Esophagus squamous epithelium (tissue), 5 donors: Measurements from ENCODE around the gene ZBTB21. TPM values are rescaled to one million over a fixed set of nuclear protein-coding genes. Genes with fewer than 3 reads are reported as not detected.
A peak's percentile ranks its signal among the peaks of the same experiment; 100 is the strongest.

Experiments
- DNase-seq: peaks from one replicate; lab custom pipeline; 2025; lab: John Stamatoyannopoulos, UW
- H3K27ac ChIP-seq, 4 donors: fragments of 200-600 bp; sonication (generic); one replicate each; pipeline ENCODE4 v1.5.1; 2016 to 2019; ENCODE audit warnings: mild to moderate bottlenecking in 1 of 4
- H3K27me3 ChIP-seq, 4 donors: fragments of 200-600 bp; sonication (generic); 1 replicate in 3 of 4; 2 replicates in 1 of 4; pipeline versions ENCODE4 v1.5.1 to v1.6.0; 2017 to 2021; ENCODE audit warnings: antibody characterized with exemption in 1 of 4
- H3K36me3 ChIP-seq, 3 donors: fragments of 200-600 bp; sonication (generic); one replicate each; pipeline ENCODE4 v1.5.1; 2016 to 2019
- H3K4me1 ChIP-seq, 3 donors: fragments of 200-600 bp; sonication (generic); one replicate each; pipeline ENCODE4 v1.5.1; 2017 to 2019
- H3K4me3 ChIP-seq, 4 donors: fragments of 200-600 bp; sonication (generic); 1 replicate in 3 of 4; 2 replicates in 1 of 4; pipeline ENCODE4 v1.5.1; 2016 to 2019; ENCODE audit warnings: mild to moderate bottlenecking in 2 of 4, moderate library complexity in 1 of 4
- H3K9me3 ChIP-seq, 3 donors: fragments of 200-600 bp; sonication (generic); one replicate each; pipeline ENCODE4 v1.5.1; 2016 to 2019
- CTCF ChIP-seq, 6 experiments: fragments of 450-650 bp in 4 of 6; fragments of 200-600 bp in 2 of 6; sonication (generic) in 2 of 6; IDR thresholded peaks; one replicate each; pipeline ENCODE4 v1.5.1; 2016 to 2019; ENCODE audit warnings: antibody characterized with exemption in 6 of 6, mild to moderate bottlenecking in 4 of 6, moderate library complexity in 4 of 6
- POLR2A ChIP-seq, 4 donors: fragments of 450-650 bp; IDR thresholded peaks; one replicate each; pipeline ENCODE4 v1.6.1; 2017; ENCODE audit warnings: antibody characterized with exemption in 4 of 4, mild to moderate bottlenecking in 4 of 4, moderate library complexity in 3 of 4
- WGBS, 2 donors: methylation state at CpG; one replicate each; pipeline ENCODE4 v1.1.5; 2018; 5-methylcytosine and 5-hydroxymethylcytosine counted together
- intact Hi-C: fragments of 100-400 bp; cut with DNase I; formaldehyde crosslinking; loops from one replicate; pipeline ENCODE4 v1.15.0; 2022
- total RNA-seq, 4 donors: library from RNA; depleted of rRNA; stranded (reverse); fragments of >200 nt; gene quantifications; one replicate each; pipeline ENCODE4 v1.1.0, GENCODE V29; 2016
- donor health status: DM: yes; HTN: yes; CAD: no.

The ZBTB21 gene
- total RNA-seq, 4 donors from 2014 or later, result 5.9 to 10.3 (median 7.8) TPM

- peak overlapping the region; percentile 95 to 99 (median 98) for H3K27ac ChIP-seq
- no peaks in the 10 kb centered on the region for H3K27me3 ChIP-seq
- no peaks in the 10 kb centered on the region for H3K9me3 ChIP-seq
- H3K4me1 ChIP-seq, result peaks cover 4 to 50% (median 16%) of the 10 kb centered on the region in 3 donors
- intact Hi-C loops, result no loop called here
- peak in 2 of 6 experiments; percentile 23 to 33 for TF ChIP-seq CTCF (IDR thresholded peaks at IDR 0.05)
- TF ChIP-seq POLR2A (IDR thresholded peaks at IDR 0.05), result no peak
- no peaks in the 10 kb centered on the region for H3K36me3 ChIP-seq
- DNase-seq, result no peak
- 1 to 2% methylated on average over 11 to 15 of the region's 86 CpGs for WGBS, 2 donors
- H3K4me3 ChIP-seq, result peak overlapping the region; percentile 71 to 99 (median 79)
Observed at GRCh38 chr21:42009018-42009830, 936 bp downstream of the ZBTB21 start.

GRCh38 chr21:42007356-42007940, 2.7 kb downstream of the ZBTB21 start:
- TF ChIP-seq CTCF (IDR thresholded peaks at IDR 0.05) (no peak), POLR2A (IDR thresholded peaks at IDR 0.05) (no peak)
- H3K4me3 ChIP-seq, result no peak overlapping the region
- no peaks in the 10 kb centered on the region for H3K9me3 ChIP-seq
- no peak overlapping the region for H3K27ac ChIP-seq
- H3K36me3 ChIP-seq, result no peaks in the 10 kb centered on the region
- H3K4me1 ChIP-seq, result peaks cover 4 to 50% (median 16%) of the 10 kb centered on the region in 3 donors
- intact Hi-C loops, result no loop called here
- no peak for DNase-seq
- 86 to 89% methylated on average over 6 of the region's 6 CpGs for WGBS, 2 donors
- no peaks in the 10 kb centered on the region for H3K27me3 ChIP-seq

- Histone ChIP-seq H3K4me1 (peaks cover 3 to 50% (median 11%) of the 10 kb centered on the region in 3 donors), H3K4me3 (no peak overlapping the region), H3K27me3 (no peaks in the 10 kb centered on the region), H3K36me3 (peaks cover 0 to 3% (median 0%) of the 10 kb centered on the region in 3 donors), H3K9me3 (no peaks in the 10 kb centered on the region), H3K27ac (no peak overlapping the region)
- WGBS, 2 donors, result 72 to 88% methylated on average over 1 of the region's 1 CpG
- TF ChIP-seq POLR2A (IDR thresholded peaks at IDR 0.05) (no peak), CTCF (IDR thresholded peaks at IDR 0.05) (no peak)
- intact Hi-C loops, result no loop called here
- no peak for DNase-seq
Observed at GRCh38 chr21:42006765-42007164, 3.4 kb downstream of the ZBTB21 start.

GRCh38 chr21:42004406-42005199, 5.6 kb downstream of the ZBTB21 start:
- H3K9me3 ChIP-seq, result no peaks in the 10 kb centered on the region
- DNase-seq, result no peak
- no peak overlapping the region for H3K4me3 ChIP-seq
- TF ChIP-seq POLR2A (IDR thresholded peaks at IDR 0.05) (no peak), CTCF (IDR thresholded peaks at IDR 0.05) (no peak)
- no peaks in the 10 kb centered on the region for H3K27me3 ChIP-seq
- H3K27ac ChIP-seq, result no peak overlapping the region
- intact Hi-C loops, result no loop called here
- 93 to 94% methylated on average over 5 of the region's 5 CpGs for WGBS, 2 donors
- H3K4me1 ChIP-seq, result peaks cover 0 to 40% (median 6%) of the 10 kb centered on the region in 3 donors
- H3K36me3 ChIP-seq, result peaks cover 0 to 15% (median 0%) of the 10 kb centered on the region in 3 donors
